Measurements from ENCODE around the gene P3H2. TPM values are rescaled to one million over a fixed set of nuclear protein-coding genes. Genes with fewer than 3 reads are reported as not detected.
A peak's percentile ranks its signal among the peaks of the same experiment; 100 is the strongest.

The P3H2 gene
- total RNA-seq, 1 donor from 2014 or later = 23.5 TPM

DNA sequence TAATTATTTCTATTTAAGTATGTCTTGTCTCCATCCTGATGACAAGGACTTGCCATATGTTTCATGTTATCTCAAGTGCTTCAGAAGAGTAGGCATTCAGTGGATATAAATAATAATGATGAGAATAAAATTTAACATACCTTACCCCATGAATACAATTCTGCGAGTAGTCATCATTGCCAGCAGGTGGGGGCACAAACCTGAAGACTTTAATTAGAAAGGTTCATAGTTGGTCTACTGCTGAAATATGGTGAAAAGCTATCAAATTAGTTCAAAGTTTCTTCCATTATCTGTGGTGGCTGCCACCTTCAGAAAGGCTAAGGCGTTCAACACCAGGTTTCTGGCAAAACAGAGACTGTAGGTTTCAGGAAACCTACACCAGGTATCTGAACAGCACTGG, 100.9 kb downstream of the P3H2 start:
- Mint-ChIP-seq H3K4me1 (ENCODE audit: unreplicated experiment) (peaks cover 3% of the 10 kb centered on the region), H3K4me3 (no peak overlapping the region), H3K9me3 (no peaks in the 10 kb centered on the region), H3K36me3 (no peaks in the 10 kb centered on the region), H3K27ac (no peak overlapping the region), H3K27me3 (peaks cover 3% of the 10 kb centered on the region)
- TF ChIP-seq, protein P1, sequence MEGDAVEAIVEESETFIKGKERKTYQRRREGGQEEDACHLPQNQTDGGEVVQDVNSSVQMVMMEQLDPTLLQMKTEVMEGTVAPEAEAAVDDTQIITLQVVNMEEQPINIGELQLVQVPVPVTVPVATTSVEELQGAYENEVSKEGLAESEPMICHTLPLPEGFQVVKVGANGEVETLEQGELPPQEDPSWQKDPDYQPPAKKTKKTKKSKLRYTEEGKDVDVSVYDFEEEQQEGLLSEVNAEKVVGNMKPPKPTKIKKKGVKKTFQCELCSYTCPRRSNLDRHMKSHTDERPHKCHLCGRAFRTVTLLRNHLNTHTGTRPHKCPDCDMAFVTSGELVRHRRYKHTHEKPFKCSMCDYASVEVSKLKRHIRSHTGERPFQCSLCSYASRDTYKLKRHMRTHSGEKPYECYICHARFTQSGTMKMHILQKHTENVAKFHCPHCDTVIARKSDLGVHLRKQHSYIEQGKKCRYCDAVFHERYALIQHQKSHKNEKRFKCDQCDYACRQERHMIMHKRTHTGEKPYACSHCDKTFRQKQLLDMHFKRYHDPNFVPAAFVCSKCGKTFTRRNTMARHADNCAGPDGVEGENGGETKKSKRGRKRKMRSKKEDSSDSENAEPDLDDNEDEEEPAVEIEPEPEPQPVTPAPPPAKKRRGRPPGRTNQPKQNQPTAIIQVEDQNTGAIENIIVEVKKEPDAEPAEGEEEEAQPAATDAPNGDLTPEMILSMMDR (conservative IDR thresholded peaks at IDR 0.05) = no peak
- no peak for DNase-seq (ENCODE audit: extremely low spot score, unreplicated experiment)

DNA sequence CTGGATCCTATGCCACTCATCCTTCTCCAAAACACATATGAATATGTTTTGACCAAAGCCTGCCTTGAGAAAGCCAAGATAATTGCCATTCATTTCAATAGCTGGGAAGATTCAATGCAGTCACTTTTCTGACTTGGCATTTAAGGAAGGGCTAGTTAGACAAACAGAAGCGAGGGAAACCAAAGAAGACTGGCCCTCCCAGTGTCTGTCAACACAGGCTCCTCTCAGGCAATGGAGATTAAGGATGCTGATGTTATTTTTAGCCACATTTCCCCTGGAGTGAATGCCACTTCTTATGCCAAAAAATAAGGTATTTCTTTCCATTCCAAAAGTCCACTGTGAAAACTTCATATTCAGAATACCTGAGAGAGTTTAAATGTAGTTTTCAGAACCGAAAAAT, 101.7 kb downstream of the P3H2 start:
- no peaks in the 10 kb centered on the region for H3K36me3 Mint-ChIP-seq
- TF ChIP-seq, protein P1 (conservative IDR thresholded peaks at IDR 0.05) = no peak
- no peak overlapping the region for H3K4me3 Mint-ChIP-seq
- DNase-seq (ENCODE audit: extremely low spot score, unreplicated experiment) = no peak
- H3K9me3 Mint-ChIP-seq = no peaks in the 10 kb centered on the region
- H3K4me1 Mint-ChIP-seq (ENCODE audit: unreplicated experiment) = peaks cover 12% of the 10 kb centered on the region
- H3K27ac Mint-ChIP-seq = no peak overlapping the region
- peaks cover 7% of the 10 kb centered on the region for H3K27me3 Mint-ChIP-seq

DNA sequence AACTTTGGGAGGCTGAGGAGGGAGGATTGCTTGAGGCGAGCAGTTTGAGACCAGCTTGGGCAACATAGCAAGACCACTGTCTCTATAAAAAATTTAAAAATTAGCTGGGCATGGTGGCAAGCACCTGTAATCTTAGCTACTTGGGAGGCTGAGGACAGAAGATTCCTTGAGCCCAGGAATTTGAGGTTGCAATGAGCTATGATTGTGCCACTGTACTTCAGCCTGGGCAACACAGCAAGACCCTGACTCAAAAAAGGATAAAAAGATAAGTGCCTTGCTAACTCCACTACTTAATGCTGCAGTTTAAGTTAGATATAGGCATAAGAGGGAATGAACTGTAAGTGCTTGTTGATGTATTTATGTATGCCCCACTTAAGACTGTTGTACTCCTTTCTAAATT, 102.2 kb downstream of the P3H2 start:
- Mint-ChIP-seq H3K4me1 (ENCODE audit: unreplicated experiment) (peaks cover 17% of the 10 kb centered on the region), H3K27me3 (peaks cover 9% of the 10 kb centered on the region)
- DNase-seq (ENCODE audit: extremely low spot score, unreplicated experiment) = no peak

DNA sequence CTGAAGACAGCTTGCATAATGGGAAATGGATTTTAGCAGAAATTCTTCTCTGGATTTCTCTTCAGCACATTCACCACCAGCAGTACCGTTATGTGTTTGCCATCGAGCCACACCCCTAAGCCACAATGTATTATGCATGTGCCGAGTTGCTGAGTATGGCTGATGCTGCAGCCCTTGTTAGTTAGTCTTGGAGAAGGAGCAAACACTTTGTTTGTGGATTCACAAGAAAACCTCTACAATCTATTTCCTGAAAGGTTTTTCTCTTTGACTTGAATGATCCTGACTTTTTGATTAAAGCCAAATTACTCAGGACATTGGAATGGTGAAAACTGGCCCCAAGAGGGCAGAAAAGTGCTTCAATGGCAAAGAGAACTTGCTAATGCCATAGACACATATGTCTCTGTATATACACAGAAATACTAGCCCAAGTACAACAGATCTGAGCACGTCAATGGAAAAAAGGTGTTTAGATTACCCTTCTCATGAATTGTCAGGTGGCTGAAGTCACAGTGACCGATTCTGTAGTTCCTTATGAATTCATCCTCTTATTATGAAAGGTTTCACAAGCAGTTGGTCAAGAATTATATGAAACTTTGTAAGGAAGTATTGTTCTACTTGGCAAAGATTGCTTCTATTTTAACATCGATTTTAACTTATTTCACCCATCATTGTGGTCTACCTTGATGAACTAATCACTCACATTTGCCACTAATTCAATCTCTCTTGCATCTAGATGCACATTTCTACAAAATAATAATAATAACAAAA, 103.0 kb downstream of the P3H2 start:
- H3K4me1 Mint-ChIP-seq (ENCODE audit: unreplicated experiment) = peaks cover 22% of the 10 kb centered on the region
- no peak overlapping the region for H3K4me3 Mint-ChIP-seq
- no peaks in the 10 kb centered on the region for H3K36me3 Mint-ChIP-seq
- H3K9me3 Mint-ChIP-seq = no peaks in the 10 kb centered on the region
- peaks cover 9% of the 10 kb centered on the region for H3K27me3 Mint-ChIP-seq
- no peak overlapping the region for H3K27ac Mint-ChIP-seq
- DNase-seq (ENCODE audit: extremely low spot score, unreplicated experiment) = no peak
- TF ChIP-seq, protein P1 (conservative IDR thresholded peaks at IDR 0.05) = peak; percentile 57

More for the DNA sequence above, 102.2 kb downstream of the P3H2 start:
- H3K4me3 Mint-ChIP-seq = no peak overlapping the region
- H3K36me3 Mint-ChIP-seq = no peaks in the 10 kb centered on the region
- no peak overlapping the region for H3K27ac Mint-ChIP-seq
- no peaks in the 10 kb centered on the region for H3K9me3 Mint-ChIP-seq
- TF ChIP-seq, protein P1 (conservative IDR thresholded peaks at IDR 0.05) = no peak

DNA sequence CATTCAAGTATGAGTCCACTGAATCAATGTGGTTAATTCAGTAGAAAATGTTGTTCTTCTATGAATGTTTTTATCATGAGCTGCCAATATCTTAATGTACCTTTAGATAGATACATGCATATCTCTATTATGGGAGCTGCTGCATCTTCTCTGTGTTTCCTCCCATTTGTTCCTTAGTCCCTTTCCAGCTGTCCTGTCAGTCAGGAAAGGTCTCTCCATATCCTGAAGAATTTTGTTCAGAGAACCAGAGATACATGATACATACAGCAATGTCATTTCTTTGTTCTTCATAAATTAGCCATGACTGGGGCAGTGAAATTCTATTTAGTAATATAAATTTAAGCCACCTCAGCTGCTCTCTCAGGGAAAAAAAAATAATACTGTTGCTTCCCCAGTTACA, 103.7 kb downstream of the P3H2 start:
- no peaks in the 10 kb centered on the region for H3K36me3 Mint-ChIP-seq
- H3K27ac Mint-ChIP-seq = no peak overlapping the region
- no peaks in the 10 kb centered on the region for H3K9me3 Mint-ChIP-seq
- peaks cover 9% of the 10 kb centered on the region for H3K27me3 Mint-ChIP-seq
- no peak overlapping the region for H3K4me3 Mint-ChIP-seq
- TF ChIP-seq, protein P1 (conservative IDR thresholded peaks at IDR 0.05) = no peak
- no peak for DNase-seq (ENCODE audit: extremely low spot score, unreplicated experiment)
- peaks cover 29% of the 10 kb centered on the region for H3K4me1 Mint-ChIP-seq (ENCODE audit: unreplicated experiment)
